Erythroblast (primary cell): ENCODE measurements around the gene DARS1.

ENCODE experiments used
- GATA1 ChIP-seq: IDR thresholded peaks from 2 replicates; pipeline ENCODE4 v1.6.1; 2011; ENCODE audit warnings: low read depth, mild to moderate bottlenecking, control low read depth, low read length, moderate library complexity
- POLR2A ChIP-seq: IDR thresholded peaks from 2 replicates; pipeline ENCODE4 v1.6.1; 2011; ENCODE audit warnings: mild to moderate bottlenecking, low read length

DNA sequence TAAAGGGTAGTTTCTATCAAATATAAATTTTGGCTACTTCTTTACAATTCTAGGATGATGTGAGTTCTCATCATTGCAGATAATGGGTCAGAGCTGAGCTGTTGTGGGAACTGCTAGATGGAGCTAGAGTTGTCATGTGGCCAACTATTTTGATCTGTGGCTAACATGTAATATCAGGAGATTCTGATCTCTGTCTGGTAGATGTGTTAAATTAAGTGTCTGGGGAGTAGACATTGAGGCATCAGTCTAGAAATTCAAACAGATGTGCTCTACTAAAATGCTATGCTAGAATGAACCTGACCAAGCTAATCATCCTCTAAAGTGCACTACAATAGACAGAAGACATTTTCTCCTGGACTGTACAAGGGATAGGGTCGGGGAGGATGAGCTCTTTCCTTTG, 30.3 kb upstream of the DARS1 start:
- TF ChIP-seq POLR2A (no peak), GATA1 (no peak)
